Measurements from ENCODE around the gene SAMD9L.

DNA sequence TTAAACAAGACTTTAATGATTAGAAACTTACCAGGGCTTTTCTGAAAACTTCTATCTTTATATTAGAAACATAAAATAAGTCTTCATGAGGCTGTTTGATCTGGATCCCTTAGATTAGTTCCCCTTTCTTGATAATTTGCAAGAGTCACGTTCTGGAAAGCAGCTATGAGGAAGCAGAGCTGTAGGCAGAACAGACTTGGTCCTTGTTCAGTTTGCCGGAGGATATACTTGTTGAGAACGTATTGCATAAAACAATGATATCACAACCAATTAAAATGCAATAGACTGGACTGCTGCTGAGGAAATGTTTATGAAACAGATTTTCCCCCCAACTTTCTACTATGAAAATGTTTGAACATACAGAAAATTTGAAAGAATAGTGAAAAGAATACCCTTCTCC, 2.8 kb downstream of the SAMD9L start:
- TF ChIP-seq EZH2 (IDR thresholded peaks at IDR 0.05; ENCODE audit: low read length) = no peak
- TF ChIP-seq, protein P1, sequence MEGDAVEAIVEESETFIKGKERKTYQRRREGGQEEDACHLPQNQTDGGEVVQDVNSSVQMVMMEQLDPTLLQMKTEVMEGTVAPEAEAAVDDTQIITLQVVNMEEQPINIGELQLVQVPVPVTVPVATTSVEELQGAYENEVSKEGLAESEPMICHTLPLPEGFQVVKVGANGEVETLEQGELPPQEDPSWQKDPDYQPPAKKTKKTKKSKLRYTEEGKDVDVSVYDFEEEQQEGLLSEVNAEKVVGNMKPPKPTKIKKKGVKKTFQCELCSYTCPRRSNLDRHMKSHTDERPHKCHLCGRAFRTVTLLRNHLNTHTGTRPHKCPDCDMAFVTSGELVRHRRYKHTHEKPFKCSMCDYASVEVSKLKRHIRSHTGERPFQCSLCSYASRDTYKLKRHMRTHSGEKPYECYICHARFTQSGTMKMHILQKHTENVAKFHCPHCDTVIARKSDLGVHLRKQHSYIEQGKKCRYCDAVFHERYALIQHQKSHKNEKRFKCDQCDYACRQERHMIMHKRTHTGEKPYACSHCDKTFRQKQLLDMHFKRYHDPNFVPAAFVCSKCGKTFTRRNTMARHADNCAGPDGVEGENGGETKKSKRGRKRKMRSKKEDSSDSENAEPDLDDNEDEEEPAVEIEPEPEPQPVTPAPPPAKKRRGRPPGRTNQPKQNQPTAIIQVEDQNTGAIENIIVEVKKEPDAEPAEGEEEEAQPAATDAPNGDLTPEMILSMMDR (optimal IDR thresholded peaks at IDR 0.05 in 1 of 3, IDR thresholded peaks at IDR 0.05 in 1 of 3, conservative IDR thresholded peaks at IDR 0.05 in 1 of 3; ENCODE audit: extremely low read depth in 1 of 3, insufficient read depth in 2 of 3, low read length in 3 of 3) = no peak
